GM23338 (cell line): ENCODE measurements around the gene EOLA2.

Experiments
- CREB1 ChIP-seq: fragments of 250-450 bp; sonication (Bioruptor Pico); IDR thresholded peaks from 2 replicates; pipeline ENCODE4 v1.5.0; 2020; ENCODE audit warnings: low read depth, mild to moderate bottlenecking, moderate library complexity
- EZH2 ChIP-seq: fragments of 200-600 bp; sonication (generic); IDR thresholded peaks from one replicate; pipeline ENCODE4 v1.8.0; 2017; ENCODE audit warnings: antibody characterized with exemption, mild to moderate bottlenecking, low read depth; ENCODE audit not compliant: unreplicated experiment
- EZH2phosphoT487 ChIP-seq: fragments of 200-600 bp; sonication (generic); IDR thresholded peaks from one replicate; pipeline ENCODE4 v1.8.1; 2018; ENCODE audit warnings: antibody characterized with exemption; ENCODE audit not compliant: unreplicated experiment
- ZNF331 ChIP-seq: fragments of 250-450 bp; sonication (Bioruptor Pico); IDR thresholded peaks from 2 replicates; pipeline ENCODE4 v1.5.0; 2020; ENCODE audit warnings: low read depth, mild to moderate bottlenecking, moderate library complexity
- TF ChIP-seq, protein P1 (sequence below), 2 experiments: fragments of 200-600 bp in 1 of 2; sonication (generic) in 1 of 2; conservative IDR thresholded peaks; 2 replicates each; pipeline versions ENCODE4 v1.5.1 to v1.6.1; 2016 to 2017; ENCODE audit warnings: antibody characterized with exemption in 2 of 2, low read depth in 2 of 2, mild to moderate bottlenecking in 2 of 2, moderate library complexity in 1 of 2

DNA sequence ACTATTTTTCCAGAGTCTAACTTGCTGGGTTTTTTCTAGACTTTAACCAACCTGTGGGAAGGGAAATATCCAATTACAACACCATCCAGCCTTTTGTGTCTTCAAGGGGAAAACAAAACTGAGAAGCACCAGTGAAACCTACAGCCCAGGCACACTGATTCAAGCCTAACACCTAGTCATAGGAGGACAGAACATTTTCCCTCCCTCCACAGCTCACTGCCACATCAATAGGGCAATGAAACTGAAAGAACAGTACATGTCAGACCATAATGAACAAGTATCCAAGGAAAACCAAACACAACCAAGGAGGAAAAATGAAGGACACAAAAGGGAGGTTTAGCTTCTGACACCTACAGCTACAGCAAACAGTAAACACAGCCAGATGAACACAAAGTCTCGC, 39.7 kb downstream of the EOLA2 start:
- TF ChIP-seq, protein P1, sequence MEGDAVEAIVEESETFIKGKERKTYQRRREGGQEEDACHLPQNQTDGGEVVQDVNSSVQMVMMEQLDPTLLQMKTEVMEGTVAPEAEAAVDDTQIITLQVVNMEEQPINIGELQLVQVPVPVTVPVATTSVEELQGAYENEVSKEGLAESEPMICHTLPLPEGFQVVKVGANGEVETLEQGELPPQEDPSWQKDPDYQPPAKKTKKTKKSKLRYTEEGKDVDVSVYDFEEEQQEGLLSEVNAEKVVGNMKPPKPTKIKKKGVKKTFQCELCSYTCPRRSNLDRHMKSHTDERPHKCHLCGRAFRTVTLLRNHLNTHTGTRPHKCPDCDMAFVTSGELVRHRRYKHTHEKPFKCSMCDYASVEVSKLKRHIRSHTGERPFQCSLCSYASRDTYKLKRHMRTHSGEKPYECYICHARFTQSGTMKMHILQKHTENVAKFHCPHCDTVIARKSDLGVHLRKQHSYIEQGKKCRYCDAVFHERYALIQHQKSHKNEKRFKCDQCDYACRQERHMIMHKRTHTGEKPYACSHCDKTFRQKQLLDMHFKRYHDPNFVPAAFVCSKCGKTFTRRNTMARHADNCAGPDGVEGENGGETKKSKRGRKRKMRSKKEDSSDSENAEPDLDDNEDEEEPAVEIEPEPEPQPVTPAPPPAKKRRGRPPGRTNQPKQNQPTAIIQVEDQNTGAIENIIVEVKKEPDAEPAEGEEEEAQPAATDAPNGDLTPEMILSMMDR (conservative IDR thresholded peaks at IDR 0.05; ENCODE audit: low read depth in 2 of 2), result no peak
- TF ChIP-seq CREB1 (CRISPR knock-in tag) (no peak), EZH2 (no peak), ZNF331 (CRISPR knock-in tag) (no peak), EZH2phosphoT487 (no peak)
